ENCODE data around the gene SLC22A23. TPM values are rescaled to one million over a fixed set of nuclear protein-coding genes. Genes with fewer than 3 reads are reported as not detected.

SLC22A23 gene
- total RNA-seq, 1 donor from 2014 or later, result 102 TPM

- DNase-seq, result no peak
- no peak for TF ChIP-seq CTCF (IDR thresholded peaks at IDR 0.05; ENCODE audit: partially characterized antibody, unreplicated experiment)
- H3K27ac Mint-ChIP-seq (ENCODE audit: unreplicated experiment), result no peak overlapping the region
- H3K9me3 Mint-ChIP-seq (ENCODE audit: unreplicated experiment), result peaks cover 3% of the 10 kb centered on the region
- no peaks in the 10 kb centered on the region for H3K36me3 Mint-ChIP-seq (ENCODE audit: unreplicated experiment)
- H3K4me3 Mint-ChIP-seq (ENCODE audit: unreplicated experiment), result no peak overlapping the region
- H3K27me3 Mint-ChIP-seq (ENCODE audit: unreplicated experiment), result peaks cover under 1% of the 10 kb centered on the region
- peaks cover 6% of the 10 kb centered on the region for H3K4me1 Mint-ChIP-seq (ENCODE audit: low read depth, unreplicated experiment)
Observed at GRCh38 chr6:3467996-3468395, 11.1 kb upstream of the SLC22A23 start.

GRCh38 chr6:3466488-3467219 lies 9.8 kb upstream of the SLC22A23 start:
- Mint-ChIP-seq H3K36me3 (ENCODE audit: unreplicated experiment) (no peaks in the 10 kb centered on the region), H3K4me3 (ENCODE audit: unreplicated experiment) (no peak overlapping the region), H3K27me3 (ENCODE audit: unreplicated experiment) (no peaks in the 10 kb centered on the region), H3K27ac (ENCODE audit: unreplicated experiment) (peak overlapping the region; percentile 11), H3K9me3 (ENCODE audit: unreplicated experiment) (peaks cover 2% of the 10 kb centered on the region), H3K4me1 (ENCODE audit: low read depth, unreplicated experiment) (peaks cover 4% of the 10 kb centered on the region)
- no peak for TF ChIP-seq CTCF (IDR thresholded peaks at IDR 0.05; ENCODE audit: partially characterized antibody, unreplicated experiment)
- DNase-seq, result no peak

GRCh38 chr6:3460253-3460652 lies 3.4 kb upstream of the SLC22A23 start:
- Mint-ChIP-seq H3K4me3 (ENCODE audit: unreplicated experiment) (no peak overlapping the region), H3K9me3 (ENCODE audit: unreplicated experiment) (peaks cover 6% of the 10 kb centered on the region), H3K4me1 (ENCODE audit: low read depth, unreplicated experiment) (peaks cover 9% of the 10 kb centered on the region)

GRCh38 chr6:3458706-3459421 lies 2.0 kb upstream of the SLC22A23 start:
- peaks cover 5% of the 10 kb centered on the region for H3K9me3 Mint-ChIP-seq (ENCODE audit: unreplicated experiment)
- no peak overlapping the region for H3K27ac Mint-ChIP-seq (ENCODE audit: unreplicated experiment)
- TF ChIP-seq CTCF (IDR thresholded peaks at IDR 0.05; ENCODE audit: partially characterized antibody, unreplicated experiment), result no peak
- no peak overlapping the region for H3K4me3 Mint-ChIP-seq (ENCODE audit: unreplicated experiment)
- no peaks in the 10 kb centered on the region for H3K36me3 Mint-ChIP-seq (ENCODE audit: unreplicated experiment)
- H3K4me1 Mint-ChIP-seq (ENCODE audit: low read depth, unreplicated experiment), result peaks cover 9% of the 10 kb centered on the region
- no peak for DNase-seq
- peaks cover 2% of the 10 kb centered on the region for H3K27me3 Mint-ChIP-seq (ENCODE audit: unreplicated experiment)

More at GRCh38 chr6:3460253-3460652, 3.4 kb upstream of the SLC22A23 start:
- TF ChIP-seq CTCF (IDR thresholded peaks at IDR 0.05; ENCODE audit: partially characterized antibody, unreplicated experiment), result no peak
- Mint-ChIP-seq H3K27me3 (ENCODE audit: unreplicated experiment) (peaks cover 2% of the 10 kb centered on the region), H3K27ac (ENCODE audit: unreplicated experiment) (no peak overlapping the region), H3K36me3 (ENCODE audit: unreplicated experiment) (no peaks in the 10 kb centered on the region)
- no peak for DNase-seq

All from glutamatergic neuron (in vitro differentiated cells).